ENCODE measurements around the gene FASN.

- TF ChIP-seq CTCF (IDR thresholded peaks at IDR 0.05) (no peak), EP300 (IDR thresholded peaks at IDR 0.05) (no peak)
Measured at GRCh38 chr17:82046903-82047302, 51.1 kb downstream of the FASN start.
